ENCODE measurements around the gene CLN5. TPM values are rescaled to one million over a fixed set of nuclear protein-coding genes. Genes with fewer than 3 reads are reported as not detected.

CLN5 gene
- total and polyA plus RNA-seq, 10 of the 15 experiments (the other 5 are each of a cell fraction or from before 2014, with no cell fraction given), result 11.2 to 22.2 (median 13.1) TPM

- TF ChIP-seq SMC3 (IDR thresholded peaks at IDR 0.05; ENCODE audit: borderline replicate concordance, low read length), result no peak
- no peak for TF ChIP-seq FOXM1 (IDR thresholded peaks at IDR 0.05; ENCODE audit: low read depth, low read length)
- no peak for TF ChIP-seq ZNF217 (IDR thresholded peaks at IDR 0.05)
- TF ChIP-seq BCLAF1 (IDR thresholded peaks at IDR 0.05), result no peak
- TF ChIP-seq GABPA (IDR thresholded peaks at IDR 0.05; ENCODE audit: low read depth), result no peak
- no peak for TF ChIP-seq TARDBP (IDR thresholded peaks at IDR 0.05; ENCODE audit: borderline replicate concordance)
- no peak for TF ChIP-seq MLLT1 (IDR thresholded peaks at IDR 0.05)
- no peak for TF ChIP-seq CREM (IDR thresholded peaks at IDR 0.05; ENCODE audit: low read depth)
- no peak for TF ChIP-seq BACH1 (IDR thresholded peaks at IDR 0.05; ENCODE audit: borderline replicate concordance)
- TF ChIP-seq EGR1 (IDR thresholded peaks at IDR 0.05; ENCODE audit: borderline replicate concordance in 1 of 2, low read depth in 2 of 2, low read length in 2 of 2), result no peak
- TF ChIP-seq SREBF1 (IDR thresholded peaks at IDR 0.05; ENCODE audit: low read length), result no peak
- TF ChIP-seq DPF2 (IDR thresholded peaks at IDR 0.05), result no peak
- TF ChIP-seq SMARCA5 (IDR thresholded peaks at IDR 0.05), result no peak
- Histone ChIP-seq H3K79me2 (ENCODE audit: control insufficient read depth, insufficient read depth, low read length) (no peaks in the 10 kb centered on the region), H3K9ac (ENCODE audit: control insufficient read depth, insufficient read depth, low read length) (no peak overlapping the region), H3K4me3 (no peak overlapping the region), H3K27me3 (replicated peaks in 1 of 2; ENCODE audit: control insufficient read depth in 2 of 2, insufficient read depth in 2 of 2, low read length in 1 of 2) (no peaks in the 10 kb centered on the region; a peak in 1 of 4 replicates), H3K9me3 (replicated peaks; ENCODE audit: control insufficient read depth, insufficient read depth, low read length) (no peaks in the 10 kb centered on the region; the same call in 2 of the 3 replicates), H3K4me1 (ENCODE audit: control insufficient read depth, insufficient read depth, low read length) (no peaks in the 10 kb centered on the region), H4K20me1 (ENCODE audit: control insufficient read depth, insufficient read depth) (no peaks in the 10 kb centered on the region), H3K4me2 (ENCODE audit: control insufficient read depth, insufficient read depth) (no peak overlapping the region), H3K36me3 (ENCODE audit: control insufficient read depth in 2 of 2, insufficient read depth in 2 of 2, low read length in 1 of 2) (no peaks in the 10 kb centered on the region), H3K27ac (ENCODE audit: control insufficient read depth, insufficient read depth) (no peak overlapping the region), H2AFZ (ENCODE audit: control insufficient read depth, low read depth, low read length) (no peak overlapping the region)
- ChIA-PET RAD21 (ENCODE audit: unreplicated experiment) (interaction anchor here (1.4 kb wide), 1 partner anchor 25 kb away, joined by 4 read pairs; no protein-coding TSS in a partner anchor), CTCF (interaction anchor here (1.5 kb wide), 1 partner anchor 21 kb away, joined by 4 read pairs; no protein-coding TSS in a partner anchor), POLR2A (no interaction called here), SMC1A (ENCODE audit: uncharacterized antibody, unreplicated experiment) (interaction anchor here (0.9 to 1.1 kb wide), 2 partner anchors 16 to 87 kb away, joined by 3 read pairs; no protein-coding TSS in a partner anchor)
- no TSS peak for BruUV-seq (replicated peaks)
- no peak for DNase-seq (ENCODE audit: low read depth, low spot score)
- intact Hi-C loops (cut with micrococcal nuclease; ENCODE audit: unreplicated experiment) (no loop called here), in situ Hi-C loops (cut with MboI) (no loop called here)
- no peak for FAIRE-seq
- 71% methylated on average over 4 of the region's 4 CpGs for WGBS (ENCODE audit: insufficient coverage, insufficient replicate concordance, low lambda C conversion rate, missing lambda C conversion rate)
- no peak for ATAC-seq
Observed at GRCh38 chr13:76955193-76955592, 36.7 kb upstream of the CLN5 start.
